GM12878 (cell line): Measurements from ENCODE around the gene TEX13D. TPM values are rescaled to one million over a fixed set of nuclear protein-coding genes. Genes with fewer than 3 reads are reported as not detected.

Experiments
- ATAC-seq: fragments of 200-7000 bp; cut with Tn5 transposase; 3 replicates; pipeline ENCODE4 v1.9.1; 2020; ENCODE audit warnings: mild to moderate bottlenecking, moderate library complexity
- BruUV-seq: library from RNA; stranded (reverse); fragments of 400-500 nt; replicated peaks from 2 replicates; lab custom pipeline; 2021; lab: Mats Ljungman, UMichigan
- CTCF ChIA-PET: fragments of 300-600 bp; sonication (Branson Sonifier 250); formaldehyde crosslinking; extraction: SDS; loops from one replicate; lab custom pipeline; 2021; ENCODE audit warnings: inconsistent platforms; lab: Yijun Ruan, JAX
- POLR2A ChIA-PET: fragments of 350-600 bp; formaldehyde crosslinking; extraction: SDS; loops from one replicate; lab custom pipeline; 2021; ENCODE audit warnings: inconsistent platforms; lab: Charles Lee
- RAD21 ChIA-PET: fragments of 300-600 bp; sonication (Branson Sonifier 250); formaldehyde crosslinking; loops from one replicate; lab custom pipeline; 2023; ENCODE audit warnings: antibody characterized with exemption; ENCODE audit not compliant: unreplicated experiment; lab: Charles Lee
- SMC1A ChIA-PET: fragments of 300-600 bp; sonication (Branson Sonifier 250); formaldehyde crosslinking; loops from one replicate; lab custom pipeline; 2023; ENCODE audit not compliant: unreplicated experiment, uncharacterized antibody; lab: Charles Lee
- DNase-seq: peaks from one replicate; pipeline ENCODE4 v3.0.0-alpha.2; 2011; ENCODE audit warnings: low read depth, low spot score
- FAIRE-seq: peaks from 3 replicates; lab custom pipeline; 2011; peaks lifted over from hg19 to GRCh38; lab: Jason Lieb, UNC
- H2AFZ ChIP-seq: 2 replicates; pipeline ENCODE4 v1.6.0; 2011; ENCODE audit warnings: low read depth, low read length, control low read depth; ENCODE audit not compliant: control insufficient read depth
- H3K27ac ChIP-seq: 2 replicates; pipeline ENCODE4 v1.5.1; 2011; ENCODE audit warnings: control low read depth; ENCODE audit not compliant: control insufficient read depth, insufficient read depth
- H3K27me3 ChIP-seq, 2 experiments: replicated peaks in 1 of 2; 2 replicates each; pipeline versions ENCODE4 v1.6.0 to v1.6.1; 2011; ENCODE audit warnings: low read length in 1 of 2; ENCODE audit not compliant: control insufficient read depth in 2 of 2, insufficient read depth in 2 of 2
- H3K36me3 ChIP-seq, 2 experiments: 2 replicates each; pipeline ENCODE4 v1.5.1; 2011; ENCODE audit warnings: low read length in 1 of 2; ENCODE audit not compliant: control insufficient read depth in 2 of 2, insufficient read depth in 2 of 2
- H3K4me1 ChIP-seq: 2 replicates; pipeline ENCODE4 v1.6.1; 2011; ENCODE audit warnings: mild to moderate bottlenecking, low read length, moderate library complexity, mixed read lengths; ENCODE audit not compliant: control insufficient read depth, insufficient read depth
- H3K4me2 ChIP-seq: 2 replicates; pipeline ENCODE4 v1.6.0; 2011; ENCODE audit warnings: control low read depth; ENCODE audit not compliant: control insufficient read depth, insufficient read depth
- H3K4me3 ChIP-seq: fragments of 200-600 bp; sonication (generic); 2 replicates; pipeline ENCODE4 v1.5.1; 2016
- H3K79me2 ChIP-seq: 2 replicates; pipeline ENCODE4 v1.6.0; 2011; ENCODE audit warnings: low read length; ENCODE audit not compliant: control insufficient read depth, insufficient read depth
- H3K9ac ChIP-seq: 2 replicates; pipeline ENCODE4 v1.8.0; 2011; ENCODE audit warnings: low read length, control low read depth, mixed read lengths; ENCODE audit not compliant: control insufficient read depth, insufficient read depth
- H3K9me3 ChIP-seq: replicated peaks from 3 replicates; pipeline ENCODE4 v1.5.1; 2011; ENCODE audit warnings: mild to moderate bottlenecking, low read length; ENCODE audit not compliant: control insufficient read depth, insufficient read depth
- H4K20me1 ChIP-seq: 2 replicates; pipeline ENCODE4 v1.6.0; 2011; ENCODE audit not compliant: control insufficient read depth, insufficient read depth
- IRF4 ChIP-seq: IDR thresholded peaks from 2 replicates; pipeline ENCODE4 v1.6.1; 2011; ENCODE audit warnings: low read depth, low read length
- KAT2A ChIP-seq: conservative IDR thresholded peaks from 2 replicates; pipeline ENCODE4 v1.6.1; 2011; ENCODE audit warnings: low read depth, low read length; ENCODE audit not compliant: control insufficient read depth
- NFYB ChIP-seq: IDR thresholded peaks from 2 replicates; pipeline ENCODE4 v1.6.1; 2011; ENCODE audit warnings: low read depth, mild to moderate bottlenecking, low read length, improper control_type of control experiment, moderate library complexity; ENCODE audit not compliant: insufficient read depth
- RAD21 ChIP-seq: IDR thresholded peaks from 2 replicates; pipeline ENCODE4 v1.6.1; 2011; ENCODE audit warnings: mild to moderate bottlenecking, low read depth, low read length, moderate library complexity; ENCODE audit not compliant: insufficient read depth
- SMC3 ChIP-seq: IDR thresholded peaks from 2 replicates; pipeline ENCODE4 v1.6.1; 2011; ENCODE audit warnings: low read length, improper control_type of control experiment, borderline replicate concordance
- STAT3 ChIP-seq: IDR thresholded peaks from 2 replicates; pipeline ENCODE4 v1.6.1; 2011; ENCODE audit warnings: low read depth, low read length, improper control_type of control experiment
- ZNF217 ChIP-seq: fragments of 450-650 bp; IDR thresholded peaks from 2 replicates; pipeline ENCODE4 v1.6.1; 2017; ENCODE audit warnings: antibody characterized with exemption, mild to moderate bottlenecking
- WGBS: methylation state at CpG from one replicate; pipeline ENCODE4 v1.1.6; 2016; ENCODE audit warnings: low lambda C conversion rate; ENCODE audit not compliant: insufficient replicate concordance, insufficient coverage; ENCODE audit errors: missing lambda C conversion rate; 5-methylcytosine and 5-hydroxymethylcytosine counted together
- in situ Hi-C: fragments of 300-500 bp; cut with MboI; formaldehyde crosslinking; loops from 9 replicates; pipeline ENCODE4 v1.14.3; 2018; ENCODE audit warnings: mixed read lengths
- intact Hi-C: fragments of 100-400 bp; cut with micrococcal nuclease; formaldehyde crosslinking; loops from one replicate; pipeline ENCODE4 v1.14.2; 2022; ENCODE audit not compliant: unreplicated experiment
- polyA plus RNA-seq, 11 experiments: library from polyadenylated mRNA; depleted of rRNA in 4 of 11; unstranded in 6 of 11; stranded (reverse) in 5 of 11; fragments of >200 nt; fragmentation: Nextera tagmentation in 4 of 11; fragmentation: Illumina TruSeq in 1 of 11; extraction: Ambion mirVana in 4 of 11; extraction: Trizol in 1 of 11; gene quantifications; 1 replicate in 1 of 11; 2 replicates in 10 of 11; pipeline versions ENCODE4 v1.2.1 to v1.2.3, GENCODE V29; 2011 to 2016; ENCODE audit warnings: inconsistent platforms in 2 of 11, missing spikeins in 2 of 11, low read depth in 1 of 11
- total RNA-seq, 4 experiments: library from RNA; depleted of rRNA in 3 of 4; stranded (reverse); fragments of >200 nt in 3 of 4; fragmentation: Illumina TruSeq in 1 of 4; extraction: Trizol in 1 of 4; gene quantifications; 2 replicates each; pipeline versions ENCODE4 v1.2.1 to v1.2.3, GENCODE V29; 2013 to 2021
- TF ChIP-seq, protein P1 (sequence below): IDR thresholded peaks from 2 replicates; pipeline ENCODE4 v1.6.1; 2011; ENCODE audit warnings: borderline replicate concordance, low read depth, mild to moderate bottlenecking, moderate library complexity, low read length; ENCODE audit not compliant: insufficient read depth, poor library complexity, severe bottlenecking

Gene TEX13D
- total and polyA plus RNA-seq, 10 of the 15 experiments (the other 5 are each of a cell fraction or from before 2014, with no cell fraction given) = 0.11 to 2.9 (median 0.19) TPM; not detected in 1

DNA sequence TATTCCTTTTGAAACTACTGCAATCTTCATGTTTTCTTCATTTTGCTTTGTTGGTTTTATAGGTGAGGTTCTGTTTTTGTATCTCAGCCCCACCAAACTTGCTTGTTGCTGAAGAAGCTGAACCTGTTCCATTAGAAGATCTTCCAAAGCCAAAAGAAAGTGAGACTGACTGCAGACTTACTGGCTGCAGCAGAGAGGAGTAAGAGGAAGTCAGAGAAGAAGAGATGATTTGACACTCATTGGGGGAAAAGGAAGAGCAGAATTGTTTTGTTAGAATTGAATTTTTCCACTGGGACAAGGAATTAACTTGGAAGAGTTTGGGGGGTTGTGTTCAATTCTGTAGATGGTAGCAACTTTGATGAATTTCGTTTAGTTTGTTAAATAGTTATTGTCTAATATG, 3.1 kb downstream of the TEX13D start:
- Histone ChIP-seq H3K4me3 (no peak overlapping the region), H2AFZ (no peak overlapping the region), H3K9ac (no peak overlapping the region), H3K4me2 (no peak overlapping the region), H3K27me3 (no peaks in the 10 kb centered on the region), H3K27ac (no peak overlapping the region), H3K36me3 (no peaks in the 10 kb centered on the region), H3K79me2 (no peaks in the 10 kb centered on the region), H4K20me1 (no peaks in the 10 kb centered on the region), H3K9me3 (no peaks in the 10 kb centered on the region), H3K4me1 (no peaks in the 10 kb centered on the region)
- intact Hi-C loops (no loop called here), in situ Hi-C loops (no loop called here)
- SMC1A ChIA-PET = interaction anchor here (1.1 kb wide), 1 partner anchor 84 kb away, joined by 3 read pairs; no protein-coding TSS in a partner anchor
- FAIRE-seq (no peak), DNase-seq (no peak), ATAC-seq (no peak)
- TF ChIP-seq IRF4 = no peak
- TF ChIP-seq SMC3 = no peak
- TF ChIP-seq NFYB = no peak
- no peak for TF ChIP-seq ZNF217
- no peak for TF ChIP-seq KAT2A
- TF ChIP-seq RAD21 = no peak
- no peak for TF ChIP-seq STAT3
- TF ChIP-seq, protein P1, sequence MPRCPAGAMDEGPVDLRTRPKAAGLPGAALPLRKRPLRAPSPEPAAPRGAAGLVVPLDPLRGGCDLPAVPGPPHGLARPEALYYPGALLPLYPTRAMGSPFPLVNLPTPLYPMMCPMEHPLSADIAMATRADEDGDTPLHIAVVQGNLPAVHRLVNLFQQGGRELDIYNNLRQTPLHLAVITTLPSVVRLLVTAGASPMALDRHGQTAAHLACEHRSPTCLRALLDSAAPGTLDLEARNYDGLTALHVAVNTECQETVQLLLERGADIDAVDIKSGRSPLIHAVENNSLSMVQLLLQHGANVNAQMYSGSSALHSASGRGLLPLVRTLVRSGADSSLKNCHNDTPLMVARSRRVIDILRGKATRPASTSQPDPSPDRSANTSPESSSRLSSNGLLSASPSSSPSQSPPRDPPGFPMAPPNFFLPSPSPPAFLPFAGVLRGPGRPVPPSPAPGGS = no peak
- POLR2A ChIA-PET = interaction anchor here (0.5 kb wide), 1 partner anchor 464 kb away, joined by 3 read pairs; no protein-coding TSS in a partner anchor
- RAD21 ChIA-PET = no interaction called here
- 0% methylated on average over 1 of the region's 1 CpG for WGBS
- no TSS peak for BruUV-seq
- CTCF ChIA-PET = no interaction called here
